Erythroblast (primary cell): ENCODE results near the gene YTHDF1.
A peak's percentile ranks its signal among the peaks of the same experiment; 100 is the strongest.

Experiments
- DNase-seq, 2 experiments: peaks; one replicate each; lab custom pipeline; 2025; lab: John Stamatoyannopoulos, UW
- GATA1 ChIP-seq: IDR thresholded peaks from 2 replicates; pipeline ENCODE4 v1.6.1; 2011; ENCODE audit warnings: low read depth, mild to moderate bottlenecking, control low read depth, low read length, moderate library complexity
- POLR2A ChIP-seq: IDR thresholded peaks from 2 replicates; pipeline ENCODE4 v1.6.1; 2011; ENCODE audit warnings: mild to moderate bottlenecking, low read length

The YTHDF1 gene

GRCh38 chr20:63186084-63186483 is 29.8 kb downstream of the YTHDF1 start:
- no peak for DNase-seq
- TF ChIP-seq POLR2A, result no peak
- no peak for TF ChIP-seq GATA1

DNA sequence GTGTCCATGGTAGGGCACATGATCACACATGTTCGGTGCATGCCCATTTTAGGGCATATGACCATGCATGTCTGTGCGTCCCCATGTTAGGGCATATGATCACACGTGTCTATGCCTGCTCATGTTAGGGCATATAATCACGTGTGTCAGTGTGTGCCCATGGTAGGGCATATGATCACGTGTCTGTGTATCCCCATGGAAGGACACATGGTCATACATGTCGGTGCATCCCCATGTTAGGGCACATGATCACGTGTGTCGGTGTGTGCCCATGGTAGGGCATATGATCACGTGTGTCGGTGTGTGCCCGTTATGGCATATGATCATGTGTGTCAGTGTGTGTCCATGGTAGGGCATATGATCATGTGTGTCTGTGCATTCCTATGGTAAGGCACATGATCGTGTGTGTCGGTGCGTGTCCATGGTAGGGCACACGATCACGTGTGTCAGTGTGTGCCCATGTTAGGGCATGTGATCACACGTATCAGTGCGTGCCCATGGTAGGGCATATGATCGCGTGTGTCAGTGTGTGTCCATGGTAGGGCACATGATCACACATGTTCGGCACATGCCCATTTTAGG is 30.6 kb downstream of the YTHDF1 start:
- TF ChIP-seq POLR2A (no peak), GATA1 (no peak)
- no peak for DNase-seq

GRCh38 chr20:63183422-63184146 is 32.3 kb downstream of the YTHDF1 start:
- TF ChIP-seq GATA1, result no peak
- no peak for TF ChIP-seq POLR2A
- peak; percentile 38 to 68 for DNase-seq

- TF ChIP-seq POLR2A, result no peak
- TF ChIP-seq GATA1, result no peak
- DNase-seq, result no peak
These were observed 33.0 kb downstream of the YTHDF1 start for GRCh38 chr20:63182946-63183415.

GRCh38 chr20:63182425-63182824 is 33.5 kb downstream of the YTHDF1 start:
- TF ChIP-seq GATA1, result no peak
- DNase-seq, result no peak

DNA sequence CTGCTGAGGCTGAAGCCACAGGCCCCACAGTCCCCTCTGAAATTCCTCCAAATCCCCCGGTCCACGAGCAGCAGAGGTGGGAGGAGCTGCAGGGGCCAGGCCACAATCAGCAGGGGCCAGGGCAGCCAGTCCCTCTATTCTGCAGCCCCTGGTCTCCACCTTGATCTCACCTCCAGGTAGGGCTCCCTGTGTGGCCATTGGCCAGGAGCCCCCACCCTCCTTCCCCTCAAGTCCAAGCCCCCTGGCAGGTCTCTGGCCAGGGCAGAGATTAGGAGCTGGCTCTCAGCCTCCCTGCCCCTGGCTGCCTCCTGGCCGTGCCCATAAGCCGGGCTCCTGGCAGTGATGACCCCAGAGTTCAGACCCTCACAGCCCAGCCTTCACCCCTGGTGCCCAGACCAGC is 34.7 kb downstream of the YTHDF1 start:
- no peak for DNase-seq
- TF ChIP-seq POLR2A, result no peak
- TF ChIP-seq GATA1, result no peak

- TF ChIP-seq GATA1, result no peak
- no peak for TF ChIP-seq POLR2A
- no peak for DNase-seq
These were observed 35.3 kb downstream of the YTHDF1 start for GRCh38 chr20:63180569-63181185.

- TF ChIP-seq POLR2A, result no peak
- no peak for TF ChIP-seq GATA1
These were observed 36.0 kb downstream of the YTHDF1 start for GRCh38 chr20:63179687-63180568.

GRCh38 chr20:63178889-63179686 is 36.8 kb downstream of the YTHDF1 start:
- peak; percentile 28 to 43 for DNase-seq
- no peak for TF ChIP-seq POLR2A
- no peak for TF ChIP-seq GATA1

More at GRCh38 chr20:63179687-63180568, 36.0 kb downstream of the YTHDF1 start:
- no peak for DNase-seq

- DNase-seq, result no peak
- no peak for TF ChIP-seq POLR2A
- no peak for TF ChIP-seq GATA1
These were observed 37.5 kb downstream of the YTHDF1 start for GRCh38 chr20:63178446-63178820.

DNA sequence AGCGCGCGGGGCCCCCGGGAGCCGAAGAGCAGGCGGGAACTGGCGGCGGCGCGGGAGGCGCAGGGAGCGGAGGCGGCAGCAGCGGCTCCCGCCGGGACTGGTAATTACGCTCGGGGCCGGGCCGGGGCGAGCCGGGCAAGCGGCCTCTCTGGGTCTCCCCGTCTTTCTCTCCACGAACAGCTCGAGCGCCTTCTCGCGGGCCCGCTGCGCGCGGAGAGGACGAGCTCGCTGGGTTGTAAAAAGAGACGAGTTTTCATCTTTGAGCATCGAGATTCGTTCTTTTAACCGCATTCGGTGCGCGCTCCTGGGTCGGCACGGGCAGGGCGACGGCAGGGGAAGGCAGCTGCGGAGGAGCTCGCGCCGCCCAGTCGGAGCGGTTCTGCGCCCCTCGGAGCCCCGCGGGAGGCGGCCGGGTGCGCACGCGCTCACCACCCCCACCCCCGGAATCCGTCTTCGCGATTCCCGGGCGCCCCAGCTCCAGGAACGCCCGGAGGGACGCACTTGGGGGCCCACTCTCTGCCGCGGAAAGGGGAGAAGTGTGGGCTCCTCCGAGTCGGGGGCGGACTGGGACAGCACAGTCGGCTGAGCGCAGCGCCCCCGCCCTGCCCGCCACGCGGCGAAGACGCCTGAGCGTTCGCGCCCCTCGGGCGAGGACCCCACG is 38.0 kb downstream of the YTHDF1 start:
- no peak for TF ChIP-seq GATA1
- no peak for TF ChIP-seq POLR2A
- no peak for DNase-seq

DNA sequence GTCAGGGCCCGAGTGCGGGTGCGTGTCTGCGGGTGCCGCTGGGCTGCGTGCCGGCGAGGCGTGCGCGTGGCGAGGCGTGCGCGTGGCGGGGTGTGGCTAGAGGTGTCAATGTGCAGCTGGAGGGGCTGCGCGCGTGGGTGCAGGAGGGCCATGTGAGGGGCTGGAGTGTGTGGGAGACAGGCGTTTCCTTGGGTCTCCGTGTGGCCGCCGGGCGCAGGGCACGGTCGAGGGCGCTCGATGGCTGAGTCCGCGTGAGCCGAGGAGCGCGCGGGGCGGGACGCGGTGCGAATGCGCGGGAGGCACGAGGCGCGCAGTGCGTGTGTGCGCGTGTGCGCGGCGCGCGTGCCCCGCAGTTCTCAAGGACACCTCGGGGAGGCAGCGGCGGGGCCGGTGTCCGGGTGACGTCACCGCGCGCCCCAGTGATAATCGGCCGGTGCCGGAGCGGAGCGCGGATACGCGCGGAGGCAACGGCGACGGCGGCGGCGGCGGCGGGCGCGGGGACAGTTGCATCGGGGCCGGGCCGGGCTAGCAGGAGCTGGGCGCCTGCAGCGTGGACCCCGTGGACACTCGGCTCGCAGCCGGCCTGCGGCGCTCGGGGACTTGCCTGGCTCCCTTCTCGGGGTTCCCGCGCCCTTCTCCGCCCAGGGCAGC is 38.7 kb downstream of the YTHDF1 start:
- TF ChIP-seq POLR2A (no peak), GATA1 (no peak)
- DNase-seq, result peak; percentile 59 to 62
